Adipose tissue (tissue), 3 donors: ENCODE measurements around the gene RAB13. TPM values are rescaled to one million over a fixed set of nuclear protein-coding genes. Genes with fewer than 3 reads are reported as not detected.

ENCODE experiments used
- H3K27ac ChIP-seq: one replicate; pipeline ENCODE4 v1.5.1; 2013; ENCODE audit warnings: low read depth, low read length
- WGBS, 3 donors: extraction: QIAGEN DNeasy Blood & Tissue Kit; methylation state at CpG; one replicate each; pipeline ENCODE4 v1.1.7; 2013; 5-methylcytosine and 5-hydroxymethylcytosine counted together
- polyA plus RNA-seq, 3 donors: library from polyadenylated mRNA; stranded (reverse); fragments of 200-250 nt; gene quantifications; one replicate each; pipeline ENCODE4 v1.2.3, GENCODE V29; 2013
- donor health status: healthy with polysubstance abuse.
- donor health status: Bipolar disorder and iron deficiency.
- donor health status: healthy.

Gene RAB13
- polyA plus RNA-seq, 3 donors = 68.2 to 759 (median 165) TPM

- peak overlapping the region; percentile 69 for H3K27ac ChIP-seq
- 40 to 50% (median 49%) methylated on average over 16 of the region's 16 CpGs for WGBS, 3 donors
Measured at GRCh38 chr1:153962088-153963029, 23.8 kb downstream of the RAB13 start.

GRCh38 chr1:153961421-153961820 lies 24.7 kb downstream of the RAB13 start:
- 76 to 77% (median 77%) methylated on average over 4 of the region's 4 CpGs for WGBS, 3 donors

GRCh38 chr1:153960206-153960605 lies 25.9 kb downstream of the RAB13 start:
- WGBS, 3 donors = 85 to 98% (median 98%) methylated on average over 11 of the region's 11 CpGs

More at GRCh38 chr1:153961421-153961820, 24.7 kb downstream of the RAB13 start:
- H3K27ac ChIP-seq = no peak overlapping the region

GRCh38 chr1:153959454-153959853 lies 26.7 kb downstream of the RAB13 start:
- WGBS, 3 donors = 60 to 71% (median 67%) methylated on average over 3 of the region's 3 CpGs
- H3K27ac ChIP-seq = no peak overlapping the region

More at GRCh38 chr1:153960206-153960605, 25.9 kb downstream of the RAB13 start:
- H3K27ac ChIP-seq = no peak overlapping the region

- 14 to 22% (median 16%) methylated on average over 4 of the region's 4 CpGs for whole genome bisulfite sequencing, 3 donors
Measured at GRCh38 chr1:153958961-153959260, 27.2 kb downstream of the RAB13 start.

GRCh38 chr1:153958111-153958960 lies 27.8 kb downstream of the RAB13 start, which contains the start of gene CRTC2:
Gene CRTC2, minus strand, starts transcription at chr1:153958612. Its CDS starts 115 bp downstream, at chr1:153958497.
- peak within 1 kb of the TSS; percentile 62 for H3K27ac ChIP-seq
- 0% methylated on average over 74 of the region's 75 CpGs for WGBS, 3 donors

More at GRCh38 chr1:153958961-153959260, 27.2 kb downstream of the RAB13 start:
- peak overlapping the region; percentile 62 for H3K27ac ChIP-seq

GRCh38 chr1:153957744-153958110 lies 28.4 kb downstream of the RAB13 start:
- WGBS, 3 donors = 0 to 1% (median 0%) methylated on average over 13 of the region's 13 CpGs

GRCh38 chr1:153956997-153957715 lies 29.0 kb downstream of the RAB13 start:
- no peak overlapping the region for H3K27ac ChIP-seq
- 24 to 30% (median 28%) methylated on average over 6 of the region's 6 CpGs for WGBS, 3 donors

More at GRCh38 chr1:153957744-153958110, 28.4 kb downstream of the RAB13 start:
- H3K27ac ChIP-seq = no peak overlapping the region

GRCh38 chr1:153954826-153955225 lies 31.3 kb downstream of the RAB13 start:
- WGBS, 3 donors = 94% methylated on average over 10 of the region's 10 CpGs
- H3K27ac ChIP-seq = no peak overlapping the region

- no peak overlapping the region for H3K27ac ChIP-seq
- WGBS, 3 donors = 67 to 74% (median 68%) methylated on average over 4 of the region's 4 CpGs
Measured at GRCh38 chr1:153953859-153954365, 32.2 kb downstream of the RAB13 start.

GRCh38 chr1:153951801-153952200 lies 34.3 kb downstream of the RAB13 start:
- 97 to 100% (median 100%) methylated on average over 2 of the region's 2 CpGs for WGBS, 3 donors
- no peak overlapping the region for H3K27ac ChIP-seq

- no peak overlapping the region for H3K27ac ChIP-seq
- 92 to 96% (median 94%) methylated on average over 11 of the region's 11 CpGs for WGBS, 3 donors
Measured at GRCh38 chr1:153951183-153951582, 35.0 kb downstream of the RAB13 start.

GRCh38 chr1:153946622-153947241 lies 39.4 kb downstream of the RAB13 start, which contains the start of gene DENND4B:
Gene DENND4B, minus strand, starts transcription at chr1:153946718. Its CDS starts 2,344 bp downstream, at chr1:153944374.
- 7 to 17% (median 9%) methylated on average over 17 to 28 of the region's 28 CpGs for WGBS, 3 donors
- H3K27ac ChIP-seq = peak within 1 kb of the TSS; percentile 97

GRCh38 chr1:153945795-153946621 lies 40.1 kb downstream of the RAB13 start:
- peak overlapping the region; percentile 97 for H3K27ac ChIP-seq
- WGBS, 3 donors = 0 to 1% (median 1%) methylated on average over 62 to 95 of the region's 95 CpGs

GRCh38 chr1:153945131-153945794 lies 40.9 kb downstream of the RAB13 start:
- 21 to 38% (median 23%) methylated on average over 12 of the region's 12 CpGs for WGBS, 3 donors
- H3K27ac ChIP-seq = peak overlapping the region; percentile 91

GRCh38 chr1:153944827-153945117 lies 41.4 kb downstream of the RAB13 start:
- WGBS, 3 donors = 38 to 74% (median 45%) methylated on average over 3 of the region's 3 CpGs
- H3K27ac ChIP-seq = peak overlapping the region; percentile 91
